Smooth muscle cell (in vitro differentiated cells): ENCODE data around the gene PPY. TPM values are rescaled to one million over a fixed set of nuclear protein-coding genes. Genes with fewer than 3 reads are reported as not detected.

Experiments used
- DNase-seq: peaks from one replicate; lab custom pipeline; 2025; ENCODE audit not compliant: unreplicated experiment; lab: John Stamatoyannopoulos, UW
- H2AFZ ChIP-seq: fragments of 200-600 bp; sonication (generic); 2 replicates; pipeline ENCODE4 v1.6.0; 2016; ENCODE audit warnings: antibody characterized with exemption, low read depth, mild to moderate bottlenecking
- H3F3A ChIP-seq: fragments of 200-600 bp; sonication (generic); 2 replicates; pipeline ENCODE4 v1.6.0; 2017; ENCODE audit warnings: antibody characterized with exemption, low read depth
- H3K27ac ChIP-seq: fragments of 200-600 bp; sonication (generic); 2 replicates; pipeline ENCODE4 v1.5.1; 2016; ENCODE audit warnings: low read depth, mild to moderate bottlenecking
- H3K27me3 ChIP-seq: fragments of 200-600 bp; sonication (generic); 2 replicates; pipeline ENCODE4 v1.6.1; 2016; ENCODE audit warnings: low read depth, mild to moderate bottlenecking
- H3K36me3 ChIP-seq: fragments of 200-600 bp; sonication (generic); 2 replicates; pipeline ENCODE4 v1.5.1; 2016; ENCODE audit warnings: low read depth
- H3K4me1 ChIP-seq: fragments of 200-600 bp; sonication (generic); 2 replicates; pipeline ENCODE4 v1.5.1; 2016; ENCODE audit warnings: low read depth
- H3K4me2 ChIP-seq: fragments of 200-600 bp; sonication (generic); 2 replicates; pipeline ENCODE4 v1.6.0; 2016; ENCODE audit warnings: mild to moderate bottlenecking
- H3K4me3 ChIP-seq: fragments of 200-600 bp; sonication (generic); 2 replicates; pipeline ENCODE4 v1.5.1; 2016; ENCODE audit warnings: mild to moderate bottlenecking
- H3K79me2 ChIP-seq: fragments of 200-600 bp; sonication (generic); 2 replicates; pipeline ENCODE4 v1.6.0; 2016; ENCODE audit warnings: low read depth, mild to moderate bottlenecking
- H3K9ac ChIP-seq: fragments of 200-600 bp; sonication (generic); 2 replicates; pipeline ENCODE4 v1.6.0; 2016; ENCODE audit warnings: low read depth
- H3K9me3 ChIP-seq: fragments of 200-600 bp; sonication (generic); replicated peaks from 2 replicates; pipeline ENCODE4 v1.5.1; 2016; ENCODE audit warnings: low read depth
- H4K20me1 ChIP-seq: fragments of 200-600 bp; sonication (generic); 2 replicates; pipeline ENCODE4 v1.6.0; 2016; ENCODE audit warnings: low read depth
- CTCF ChIP-seq: fragments of 200-600 bp; sonication (generic); IDR thresholded peaks from 2 replicates; pipeline ENCODE4 v1.5.1; 2017; ENCODE audit warnings: borderline replicate concordance, mild to moderate bottlenecking, antibody characterized with exemption; ENCODE audit not compliant: insufficient read depth, poor library complexity, severe bottlenecking
- WGBS: methylation state at CpG from one replicate; pipeline ENCODE4 v1.1.7; 2016; ENCODE audit warnings: low lambda C conversion rate; 5-methylcytosine and 5-hydroxymethylcytosine counted together
- polyA plus RNA-seq: library from polyadenylated mRNA; unstranded; fragments of >200 nt; fragmentation: Nextera tagmentation; extraction: Ambion mirVana; gene quantifications from 2 replicates; pipeline ENCODE4 v1.2.1, GENCODE V29; 2016
- total RNA-seq: library from RNA; depleted of rRNA; stranded (reverse); fragments of >200 nt; gene quantifications from 2 replicates; pipeline ENCODE4 v1.2.3, GENCODE V29; 2014

The PPY gene
- total and polyA plus RNA-seq, 2 experiments from 2014 or later, result not detected

GRCh38 chr17:43936434-43936833 lies 5.8 kb downstream of the PPY start:
- H3K79me2 ChIP-seq, result no peaks in the 10 kb centered on the region
- H3K9ac ChIP-seq, result no peak overlapping the region
- no peaks in the 10 kb centered on the region for H3F3A ChIP-seq
- no peaks in the 10 kb centered on the region for H3K9me3 ChIP-seq
- peaks cover 18% of the 10 kb centered on the region for H3K27me3 ChIP-seq
- DNase-seq, result no peak
- no peaks in the 10 kb centered on the region for H3K36me3 ChIP-seq
- H3K4me3 ChIP-seq, result no peak overlapping the region
- no peaks in the 10 kb centered on the region for H4K20me1 ChIP-seq
- H3K4me2 ChIP-seq, result no peak overlapping the region
- H3K4me1 ChIP-seq, result peaks cover 5% of the 10 kb centered on the region
- TF ChIP-seq CTCF, result no peak
- no peak overlapping the region for H3K27ac ChIP-seq
- WGBS, result 84% methylated on average over 3 of the region's 3 CpGs
- no peak overlapping the region for H2AFZ ChIP-seq

DNA sequence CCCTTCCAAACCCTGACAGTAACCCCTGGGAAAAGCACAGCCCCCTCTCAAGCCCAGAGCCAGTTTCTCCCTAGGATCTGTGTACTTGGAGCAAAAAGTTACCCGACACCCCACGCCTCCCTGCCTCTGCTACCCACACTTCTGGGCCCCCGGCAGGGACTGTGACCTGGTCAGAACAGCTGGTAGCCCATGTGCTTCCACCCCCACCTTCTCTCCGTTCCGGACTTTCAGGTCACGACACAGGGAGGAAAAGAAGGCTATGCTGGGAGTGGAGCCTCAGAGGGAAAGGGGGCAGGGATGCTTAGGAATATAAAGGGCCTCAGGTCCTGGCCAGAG lies 6.4 kb downstream of the PPY start:
- TF ChIP-seq CTCF, result no peak
- Histone ChIP-seq H3K4me1 (peaks cover 5% of the 10 kb centered on the region), H3K36me3 (no peaks in the 10 kb centered on the region), H3F3A (no peaks in the 10 kb centered on the region), H3K27ac (no peak overlapping the region), H3K4me3 (no peak overlapping the region), H3K27me3 (peaks cover 18% of the 10 kb centered on the region), H4K20me1 (no peaks in the 10 kb centered on the region), H3K4me2 (no peak overlapping the region), H3K79me2 (no peaks in the 10 kb centered on the region), H2AFZ (no peak overlapping the region), H3K9me3 (no peaks in the 10 kb centered on the region), H3K9ac (no peak overlapping the region)
- no peak for DNase-seq
- WGBS, result 78% methylated on average over 6 of the region's 6 CpGs

GRCh38 chr17:43935204-43935925 lies 6.9 kb downstream of the PPY start:
- no peaks in the 10 kb centered on the region for H3K36me3 ChIP-seq
- no peak for DNase-seq
- peaks cover 18% of the 10 kb centered on the region for H3K27me3 ChIP-seq
- peaks cover 5% of the 10 kb centered on the region for H3K4me1 ChIP-seq
- H3K79me2 ChIP-seq, result no peaks in the 10 kb centered on the region
- H3K27ac ChIP-seq, result no peak overlapping the region
- no peak overlapping the region for H3K4me3 ChIP-seq
- TF ChIP-seq CTCF, result no peak
- no peaks in the 10 kb centered on the region for H3F3A ChIP-seq
- 90% methylated on average over 5 of the region's 5 CpGs for WGBS
- H2AFZ ChIP-seq, result no peak overlapping the region
- H3K9ac ChIP-seq, result no peak overlapping the region
- no peaks in the 10 kb centered on the region for H4K20me1 ChIP-seq
- H3K4me2 ChIP-seq, result no peak overlapping the region
- H3K9me3 ChIP-seq, result no peaks in the 10 kb centered on the region

GRCh38 chr17:43932923-43933322 lies 9.4 kb downstream of the PPY start:
- H3K4me1 ChIP-seq, result no peaks in the 10 kb centered on the region
- H3K27me3 ChIP-seq, result peaks cover 22% of the 10 kb centered on the region
- TF ChIP-seq CTCF, result no peak
- no peaks in the 10 kb centered on the region for H3K9me3 ChIP-seq
- no peaks in the 10 kb centered on the region for H3K79me2 ChIP-seq
- H3K4me3 ChIP-seq, result no peak overlapping the region
- no peaks in the 10 kb centered on the region for H4K20me1 ChIP-seq
- no peaks in the 10 kb centered on the region for H3F3A ChIP-seq
- H2AFZ ChIP-seq, result no peak overlapping the region
- DNase-seq, result no peak
- WGBS, result 86% methylated on average over 4 of the region's 4 CpGs
- H3K27ac ChIP-seq, result no peak overlapping the region
- H3K9ac ChIP-seq, result no peak overlapping the region
- no peak overlapping the region for H3K4me2 ChIP-seq
- H3K36me3 ChIP-seq, result no peaks in the 10 kb centered on the region
